Natural killer cell (primary cell): Measurements from ENCODE around the gene FCRL1. TPM values are rescaled to one million over a fixed set of nuclear protein-coding genes. Genes with fewer than 3 reads are reported as not detected.

ENCODE experiments used
- ATAC-seq, 3 donors: fragments of 150-1000 bp in 2 of 3; fragments of 200-7000 bp in 1 of 3; cut with Tn5 transposase; 1 replicate in 1 of 3; 2 replicates in 2 of 3; pipeline ENCODE4 v1.10.0; 2021; ENCODE audit warnings: mild to moderate bottlenecking in 2 of 3, moderate library complexity in 2 of 3
- DNase-seq, 2 donors: peaks; one replicate each; pipeline versions ENCODE4 v3.0.0 to v3.0.0-alpha.2; 2013 to 2021; ENCODE audit warnings: mixed read lengths in 1 of 2
- H3K27ac ChIP-seq: one replicate; pipeline ENCODE4 v1.5.1; 2013; ENCODE audit warnings: mild to moderate bottlenecking, low read length
- H3K27me3 ChIP-seq: one replicate; pipeline ENCODE4 v1.6.1; 2013; ENCODE audit warnings: low read length; ENCODE audit not compliant: control insufficient read depth, insufficient read depth
- H3K36me3 ChIP-seq: one replicate; pipeline ENCODE4 v1.6.1; 2013; ENCODE audit warnings: low read length; ENCODE audit not compliant: control insufficient read depth, insufficient read depth
- H3K4me1 ChIP-seq: one replicate; pipeline ENCODE4 v1.6.1; 2013; ENCODE audit warnings: low read length; ENCODE audit not compliant: control insufficient read depth, insufficient read depth
- H3K4me3 ChIP-seq: one replicate; pipeline ENCODE4 v1.5.1; 2013; ENCODE audit warnings: low read length
- H3K9me3 ChIP-seq: one replicate; pipeline ENCODE4 v1.6.1; 2013; ENCODE audit warnings: low read length; ENCODE audit not compliant: control insufficient read depth, insufficient read depth
- H3K27ac Mint-ChIP-seq, 2 donors: one replicate each; pipeline ENCODE4 v1.8.0; 2022; ENCODE audit warnings: mild to moderate bottlenecking in 2 of 2, mixed read lengths in 2 of 2, moderate library complexity in 1 of 2
- H3K27me3 Mint-ChIP-seq, 2 donors: one replicate each; pipeline ENCODE4 v1.8.0; 2022; ENCODE audit warnings: low read depth in 2 of 2, mixed read lengths in 2 of 2
- H3K36me3 Mint-ChIP-seq: one replicate; pipeline ENCODE4 v1.8.0; 2022; ENCODE audit warnings: mixed read lengths
- H3K4me1 Mint-ChIP-seq, 2 donors: one replicate each; pipeline ENCODE4 v1.8.0; 2022; ENCODE audit warnings: mixed read lengths in 2 of 2
- H3K4me3 Mint-ChIP-seq: one replicate; pipeline ENCODE4 v1.8.0; 2022; ENCODE audit warnings: mild to moderate bottlenecking, moderate library complexity, mixed read lengths
- H3K9me3 Mint-ChIP-seq, 2 donors: one replicate each; pipeline ENCODE4 v1.8.0; 2022; ENCODE audit warnings: mixed read lengths in 2 of 2
- CTCF ChIP-seq: fragments of 200-600 bp; IDR thresholded peaks from one replicate; pipeline ENCODE4 v1.8.0; 2022; ENCODE audit warnings: antibody characterized with exemption
- WGBS: methylation state at CpG from one replicate; pipeline ENCODE4 v1.1.7; 2013; ENCODE audit warnings: missing lambda C conversion rate; ENCODE audit not compliant: insufficient coverage; 5-methylcytosine and 5-hydroxymethylcytosine counted together
- intact Hi-C: fragments of 100-400 bp; cut with micrococcal nuclease; formaldehyde crosslinking; loops from one replicate; pipeline ENCODE4 v1.14.2; 2022
- total RNA-seq, 4 donors: library from RNA; stranded (reverse); fragments of 120-200 nt in 1 of 4; gene quantifications; one replicate each; pipeline versions ENCODE4 v1.2.3 to v1.2.4, GENCODE V29; 2013 to 2022

FCRL1 gene
- total RNA-seq = 1 to 10 TPM; 1.8 to 2.6 (median 2.0) TPM
- total RNA-seq (2013) = 290 TPM

- intact Hi-C loops = no loop called here
- TF ChIP-seq CTCF = no peak
- Histone ChIP-seq H3K4me1 (peaks cover 4% of the 10 kb centered on the region), H3K27ac (no peak within 1 kb of the TSS), H3K9me3 (no peaks in the 10 kb centered on the region), H3K27me3 (no peaks in the 10 kb centered on the region), H3K4me3 (peak within 1 kb of the TSS; percentile 33), H3K36me3 (no peaks in the 10 kb centered on the region)
- no peaks in the 10 kb centered on the region for H3K4me1 Mint-ChIP-seq
- peaks cover 19 to 21% of the 10 kb centered on the region in 2 donors for H3K27me3 Mint-ChIP-seq
- no peak within 1 kb of the TSS for H3K27ac Mint-ChIP-seq
- WGBS = 18% methylated on average over 3 of the region's 3 CpGs
- no peak within 1 kb of the TSS for H3K4me3 Mint-ChIP-seq
- H3K36me3 Mint-ChIP-seq = no peaks in the 10 kb centered on the region
- peaks cover 0 to 2% of the 10 kb centered on the region in 2 donors for H3K9me3 Mint-ChIP-seq
- ATAC-seq = peak in 2 of 3 donors; percentile 48 to 59
- no peak for DNase-seq
Observed at GRCh38 chr1:157819896-157820295, at the start of gene FCRL1. FCRL1 (minus strand) TSS chr1:157820120; CDS start chr1:157820037, 83 bp downstream.

GRCh38 chr1:157868654-157869053 lies 48.7 kb upstream of the FCRL1 start:
- Histone ChIP-seq H3K4me3 (no peak overlapping the region), H3K9me3 (no peaks in the 10 kb centered on the region), H3K27me3 (no peaks in the 10 kb centered on the region), H3K27ac (no peak overlapping the region), H3K36me3 (no peaks in the 10 kb centered on the region), H3K4me1 (no peaks in the 10 kb centered on the region)
- H3K9me3 Mint-ChIP-seq = no peaks in the 10 kb centered on the region
- no peaks in the 10 kb centered on the region for H3K36me3 Mint-ChIP-seq
- H3K4me3 Mint-ChIP-seq = no peak overlapping the region
- H3K4me1 Mint-ChIP-seq = no peaks in the 10 kb centered on the region
- no peak for TF ChIP-seq CTCF
- 84% methylated on average over 1 of the region's 1 CpG for WGBS
- DNase-seq (no peak), ATAC-seq (no peak)
- intact Hi-C loops = no loop called here
- no peak overlapping the region for H3K27ac Mint-ChIP-seq
- H3K27me3 Mint-ChIP-seq = peaks cover 10 to 21% of the 10 kb centered on the region in 2 donors

GRCh38 chr1:157862114-157863070 lies 42.5 kb upstream of the FCRL1 start:
- Histone ChIP-seq H3K27me3 (no peaks in the 10 kb centered on the region), H3K4me3 (no peak overlapping the region), H3K4me1 (no peaks in the 10 kb centered on the region), H3K27ac (no peak overlapping the region), H3K9me3 (no peaks in the 10 kb centered on the region), H3K36me3 (no peaks in the 10 kb centered on the region)
- Mint-ChIP-seq H3K4me1 (no peaks in the 10 kb centered on the region), H3K27me3 (peaks cover 4 to 9% of the 10 kb centered on the region in 2 donors), H3K27ac (no peak overlapping the region), H3K4me3 (no peak overlapping the region), H3K36me3 (no peaks in the 10 kb centered on the region), H3K9me3 (no peaks in the 10 kb centered on the region)
- WGBS = 74% methylated on average over 6 of the region's 6 CpGs
- DNase-seq (no peak), ATAC-seq (no peak)
- TF ChIP-seq CTCF = no peak
- intact Hi-C loops = no loop called here
